GM08714 (cell line): ENCODE measurements around the gene TUBG1.
"Not testable (repeated sequence)": the region's sequence is repeated elsewhere in the genome, so short reads cannot be mapped to it uniquely, and the experiment has no call there.

Experiments used
- H3K4me3 ChIP-seq: fragments of 200-500 bp; sonication (Bioruptor generic); 2 replicates; pipeline ENCODE4 v1.5.1; 2014; ENCODE audit warnings: mild to moderate bottlenecking, low read length, inconsistent platforms
- ZNF274 ChIP-seq: IDR thresholded peaks from 2 replicates; pipeline ENCODE4 v1.6.1; 2012; ENCODE audit warnings: mild to moderate bottlenecking, low read depth, low read length

Gene TUBG1

DNA sequence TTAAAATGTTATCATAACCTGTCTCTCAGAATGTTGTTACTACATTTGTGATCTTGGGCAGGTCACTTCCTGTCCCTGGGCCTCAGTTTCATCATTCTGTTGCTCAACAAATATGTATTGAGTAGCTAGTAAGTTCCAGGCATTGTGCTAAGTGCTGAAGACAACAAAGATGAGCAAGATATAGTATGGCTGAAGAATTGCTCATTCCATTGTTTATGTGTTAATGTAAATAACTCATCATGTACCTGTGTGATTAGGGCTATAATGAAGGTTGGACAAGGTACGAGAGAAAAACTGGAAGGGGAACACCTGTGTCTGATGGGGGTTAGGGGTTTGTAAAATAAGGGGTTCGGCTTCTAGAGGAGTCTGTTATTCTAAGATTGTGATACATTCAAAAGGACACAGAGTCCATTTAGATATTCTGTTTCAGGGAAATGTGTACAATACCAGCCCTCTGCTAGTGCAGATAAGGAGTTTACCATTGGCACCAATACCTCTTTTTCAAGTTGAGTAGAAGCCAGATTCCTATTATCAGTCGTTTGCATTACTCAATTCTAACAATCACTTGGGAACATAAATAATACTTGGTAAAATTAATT is 20.0 kb downstream of the TUBG1 start:
- no peak for TF ChIP-seq ZNF274
- no peak overlapping the region for H3K4me3 ChIP-seq

DNA sequence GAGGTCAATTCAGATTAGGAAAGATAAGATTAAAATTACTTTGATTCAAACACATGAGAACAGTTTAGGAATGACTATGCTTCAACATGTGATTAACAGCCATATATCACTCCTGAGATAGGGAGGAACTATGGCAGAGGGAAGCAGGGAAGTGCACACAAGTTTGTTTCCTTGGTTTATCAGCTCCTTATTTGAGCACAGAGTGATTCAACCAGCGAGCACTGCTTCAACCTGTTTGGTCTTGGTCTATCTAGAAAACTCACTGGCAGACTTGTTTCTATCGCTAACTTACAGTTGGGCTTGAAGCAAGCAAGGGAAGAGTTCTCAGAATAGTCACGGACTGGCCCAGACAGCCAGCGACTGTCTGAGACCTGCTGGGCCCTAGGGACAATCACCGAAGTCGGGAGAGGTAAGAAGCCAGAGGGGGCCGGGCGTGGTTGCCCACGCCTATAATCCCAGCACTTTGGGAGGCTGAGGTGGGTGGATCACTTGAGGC is 23.5 kb downstream of the TUBG1 start:
- H3K4me3 ChIP-seq = no peak overlapping the region
- TF ChIP-seq ZNF274 = no peak

GRCh38 chr17:42639525-42640113 is 30.1 kb downstream of the TUBG1 start:
- TF ChIP-seq ZNF274 = no peak
- no peak overlapping the region for H3K4me3 ChIP-seq

DNA sequence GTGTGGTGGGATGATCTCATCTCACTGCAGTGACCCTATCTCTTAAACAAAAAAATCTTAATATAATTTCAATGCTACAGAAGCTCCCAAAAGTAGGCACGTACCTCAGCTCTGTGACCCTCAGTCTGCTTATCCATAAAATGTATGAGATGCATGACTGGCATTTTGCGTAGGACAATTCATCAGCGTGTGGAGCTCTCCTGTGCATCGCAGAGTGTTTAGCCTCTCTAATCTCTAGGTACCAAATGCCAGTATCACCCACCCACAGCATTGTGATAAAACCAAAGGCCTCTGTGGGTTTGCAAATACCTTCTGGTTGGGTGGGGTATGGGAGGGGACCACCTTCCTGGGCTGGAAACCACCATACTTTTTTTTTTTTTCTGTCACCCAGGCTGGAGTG is 30.6 kb downstream of the TUBG1 start:
- H3K4me3 ChIP-seq = no peak overlapping the region
- TF ChIP-seq ZNF274 = no peak

GRCh38 chr17:42642336-42642735 is 32.9 kb downstream of the TUBG1 start:
- TF ChIP-seq ZNF274 = no peak
- H3K4me3 ChIP-seq = no peak overlapping the region

GRCh38 chr17:42647778-42648177 is 38.3 kb downstream of the TUBG1 start:
- no peak for TF ChIP-seq ZNF274
- no peak overlapping the region for H3K4me3 ChIP-seq

GRCh38 chr17:42651392-42651791 is 41.9 kb downstream of the TUBG1 start:
- no peak for TF ChIP-seq ZNF274
- no peak overlapping the region for H3K4me3 ChIP-seq

DNA sequence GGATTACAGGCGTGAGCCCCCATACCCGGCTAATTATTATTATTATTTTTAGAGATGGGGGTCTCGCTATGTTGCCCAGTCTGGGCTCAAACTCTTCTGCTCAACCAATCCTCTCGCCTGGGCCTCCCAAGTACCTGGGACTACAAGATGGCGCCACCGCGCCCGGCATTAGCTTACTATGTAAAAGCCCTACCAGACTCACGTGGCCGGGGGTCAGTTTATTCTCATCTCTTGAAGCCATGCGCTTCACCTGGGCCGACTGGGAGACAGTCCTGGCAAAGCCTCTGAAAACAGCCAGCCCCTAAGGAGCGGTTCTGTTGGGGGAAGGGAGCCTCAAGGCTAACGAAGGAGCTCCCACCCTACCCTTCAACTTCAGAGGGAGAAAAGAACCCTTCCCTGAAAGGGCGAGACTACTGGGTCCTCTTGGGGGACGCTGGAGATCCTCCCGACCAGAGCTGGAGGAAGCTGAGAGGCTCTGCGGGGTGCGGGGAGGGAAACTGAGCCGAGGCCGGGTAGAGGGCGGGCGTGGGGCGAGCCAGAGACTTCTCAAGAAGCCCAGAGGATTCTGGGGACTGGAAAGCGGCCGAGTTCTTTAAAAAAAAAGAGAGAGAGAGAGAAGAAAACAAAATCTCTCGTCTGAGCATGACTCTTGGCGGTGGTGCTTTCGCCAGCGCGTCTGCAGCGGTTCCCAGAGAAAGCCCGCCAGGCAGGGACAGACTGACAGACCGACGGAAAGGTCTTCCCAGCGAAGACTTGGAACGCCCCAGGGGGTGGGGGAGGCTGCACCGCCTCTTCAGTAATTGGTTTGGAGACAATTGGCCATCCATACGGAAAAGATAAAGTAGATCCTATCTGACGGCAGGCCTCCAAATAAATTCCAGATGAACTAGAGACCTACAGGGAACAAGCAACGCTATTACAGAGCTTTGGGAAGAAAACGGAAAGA is 44.0 kb downstream of the TUBG1 start:
- TF ChIP-seq ZNF274 = no peak
- no peak overlapping the region for H3K4me3 ChIP-seq

- H3K4me3 ChIP-seq = no peak overlapping the region
- no peak for TF ChIP-seq ZNF274
These were observed 46.0 kb downstream of the TUBG1 start for GRCh38 chr17:42655528-42655927.

DNA sequence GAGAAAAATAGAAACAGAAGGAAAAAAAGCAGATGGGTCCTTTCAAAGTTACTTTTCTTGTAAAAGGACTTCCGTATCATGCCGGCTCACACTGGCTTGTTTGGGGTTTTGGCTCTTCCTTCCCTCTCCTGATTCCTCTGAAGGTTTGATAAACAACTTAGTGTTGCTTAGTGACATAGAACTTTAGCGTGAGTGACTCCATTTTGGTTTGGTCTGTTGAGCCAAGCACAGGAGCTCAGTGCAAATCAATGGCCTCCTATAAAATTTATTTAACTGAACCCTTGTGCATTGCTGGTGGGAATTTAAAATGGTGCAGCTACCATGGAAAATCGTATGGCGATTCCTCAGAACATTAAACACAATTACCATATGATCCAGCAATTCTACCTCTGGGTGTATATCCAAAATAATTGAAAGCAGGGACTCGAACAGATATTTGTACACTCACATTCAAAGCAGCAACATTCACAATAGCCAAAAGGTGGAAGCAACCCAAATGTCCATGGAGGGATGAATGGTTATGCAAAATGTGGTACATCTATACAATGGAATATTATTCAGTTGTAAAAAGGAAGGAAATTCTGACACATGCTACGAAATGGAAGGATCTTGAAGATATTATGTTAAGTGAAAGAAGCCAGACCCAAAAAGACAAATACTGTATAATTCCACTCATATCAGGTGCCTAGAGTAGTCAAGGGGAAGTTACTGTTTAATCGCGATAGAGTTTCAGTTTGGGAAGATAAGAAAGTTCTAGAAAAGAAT is 48.5 kb downstream of the TUBG1 start:
- TF ChIP-seq ZNF274 = no peak
- no peak overlapping the region for H3K4me3 ChIP-seq

- no peak for TF ChIP-seq ZNF274
These were observed 49.8 kb downstream of the TUBG1 start, which contains the start of gene TUBG2 for GRCh38 chr17:42659079-42659931. TSS of gene TUBG2 (plus strand) at chr17:42659284. CDS start at chr17:42659504, 220 bp downstream.

GRCh38 chr17:42659932-42660274 is 50.4 kb downstream of the TUBG1 start:
- not testable (repeated sequence) for H3K4me3 ChIP-seq

More at GRCh38 chr17:42659079-42659931, 49.8 kb downstream of the TUBG1 start, which contains the start of gene TUBG2:
- peak within 1 kb of the TSS; percentile 71 for H3K4me3 ChIP-seq

DNA sequence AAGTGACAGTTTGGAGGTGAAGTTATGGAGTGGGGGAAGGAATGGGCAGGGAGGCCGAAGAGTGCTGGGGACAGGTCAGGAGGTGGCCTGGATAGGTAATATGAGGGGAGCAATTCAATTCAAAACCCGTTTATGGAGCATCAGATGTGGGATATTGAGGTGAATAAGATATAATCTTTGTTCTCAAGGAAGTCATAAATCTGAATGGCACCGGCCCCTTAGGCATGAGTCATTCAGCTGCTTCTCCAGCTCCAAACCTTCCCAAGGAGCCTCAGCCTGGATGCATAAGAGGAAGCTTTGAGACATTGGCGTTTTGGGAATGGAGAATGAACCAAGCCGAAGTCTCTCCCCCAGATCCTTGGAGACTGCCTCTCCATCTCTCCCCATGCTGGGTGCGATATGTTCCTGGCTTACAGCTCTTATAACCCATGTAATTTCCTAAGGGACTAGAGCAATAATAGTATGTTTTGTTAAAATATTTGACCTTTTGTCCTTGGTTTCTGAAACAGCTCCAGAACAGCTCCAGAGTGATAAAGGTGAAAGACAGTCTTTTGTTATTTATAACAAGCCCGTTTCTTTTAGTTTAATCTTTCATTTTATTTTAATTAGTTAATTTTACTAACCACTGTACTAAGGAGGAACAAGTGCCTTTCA is 51.3 kb downstream of the TUBG1 start:
- no peak overlapping the region for H3K4me3 ChIP-seq
- no peak for TF ChIP-seq ZNF274
